ENCODE data around the gene CHRND. TPM values are rescaled to one million over a fixed set of nuclear protein-coding genes. Genes with fewer than 3 reads are reported as not detected.

CHRND gene
- total and polyA plus RNA-seq, 2 of the 4 experiments (the other 2 are of a cell fraction) = not detected

DNA sequence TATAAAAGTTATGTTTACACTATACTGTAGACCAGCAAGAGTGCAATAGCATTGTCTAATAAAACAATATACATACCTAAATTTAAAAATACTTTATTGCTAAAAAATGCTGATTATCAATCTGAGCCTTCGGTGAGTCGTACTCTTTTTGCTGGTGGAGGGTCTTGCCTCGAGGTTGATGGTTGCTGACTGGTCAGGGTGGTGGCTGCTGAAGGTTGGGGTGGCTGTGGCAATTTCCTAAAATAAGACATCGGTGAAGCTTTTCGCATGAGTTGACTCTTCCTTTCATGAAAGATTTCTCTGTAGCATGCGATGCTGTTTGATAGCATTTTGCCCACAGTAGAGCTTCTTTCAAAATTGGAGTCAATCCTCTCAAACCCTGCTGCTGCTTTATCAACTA lies 22.0 kb downstream of the CHRND start:
- Histone ChIP-seq H4K91ac (ENCODE audit: insufficient read depth, low read depth, low read length) (no peak overlapping the region), H2BK20ac (ENCODE audit: low read depth, low read length) (no peak overlapping the region), H3K27me3 (ENCODE audit: control insufficient read depth, insufficient read depth, low read length) (no peaks in the 10 kb centered on the region), H3K14ac (replicated peaks; ENCODE audit: low read depth, low read length) (no peak overlapping the region), H2AFZ (replicated peaks; ENCODE audit: low read length, poor library complexity) (no peak overlapping the region), H3K27ac (ENCODE audit: insufficient read depth, low read length) (no peak overlapping the region), H3K4ac (ENCODE audit: low read depth, low read length) (no peak overlapping the region), H2BK120ac (ENCODE audit: low read depth, low read length) (no peak overlapping the region), H4K5ac (ENCODE audit: low read depth, low read length) (no peak overlapping the region), H3K18ac (ENCODE audit: low read depth, low read length) (no peak overlapping the region), H3K36me3 (ENCODE audit: control insufficient read depth, insufficient read depth, low read length) (peaks cover 7% of the 10 kb centered on the region; the same call in 1 of the 2 replicates), H3K79me1 (ENCODE audit: low read depth in 1 of 2, low read length in 2 of 2) (peaks cover 18 to 45% of the 10 kb centered on the region in 2 experiments), H3K4me3 (ENCODE audit: insufficient read depth, low read depth, low read length) (no peak overlapping the region), H3K4me2 (ENCODE audit: low read depth, low read length) (no peak overlapping the region), H3K56ac (ENCODE audit: extremely low read depth, insufficient read depth, low read length) (no peak overlapping the region), H3K23ac (ENCODE audit: low read depth, low read length) (no peak overlapping the region), H4K20me1 (ENCODE audit: insufficient read depth, low read length) (peaks cover 12% of the 10 kb centered on the region), H4K8ac (ENCODE audit: low read depth in 2 of 2, low read length in 2 of 2) (no peak overlapping the region), H2AK9ac (replicated peaks; ENCODE audit: low read depth, low read length, poor library complexity) (no peak overlapping the region), H3K4me1 (ENCODE audit: control insufficient read depth, insufficient read depth, low read length) (no peaks in the 10 kb centered on the region), H3K9me1 (ENCODE audit: insufficient read depth, low read length) (peaks cover 17% of the 10 kb centered on the region), H3K9me3 (ENCODE audit: control insufficient read depth, insufficient read depth, low read length) (no peaks in the 10 kb centered on the region), H2AK5ac (ENCODE audit: low read depth, low read length) (no peak overlapping the region), H3K9ac (ENCODE audit: low read depth, low read length) (no peak overlapping the region), H2BK15ac (ENCODE audit: low read depth, low read length) (no peak overlapping the region), H2BK5ac (ENCODE audit: low read depth, low read length, poor library complexity, severe bottlenecking) (no peak overlapping the region)
- no peak for TF ChIP-seq CEBPB (IDR thresholded peaks at IDR 0.05; ENCODE audit: low read depth, low read length)
- TF ChIP-seq POLR2A (IDR thresholded peaks at IDR 0.05; ENCODE audit: low read depth, low read length) = no peak
- no peak for TF ChIP-seq MXI1 (IDR thresholded peaks at IDR 0.05; ENCODE audit: borderline replicate concordance, low read depth, low read length)
- TF ChIP-seq RCOR1 (IDR thresholded peaks at IDR 0.05; ENCODE audit: insufficient replicate concordance, low read length) = no peak
- TF ChIP-seq BHLHE40 (IDR thresholded peaks at IDR 0.05; ENCODE audit: low read depth, low read length) = no peak
- TF ChIP-seq, protein P1, sequence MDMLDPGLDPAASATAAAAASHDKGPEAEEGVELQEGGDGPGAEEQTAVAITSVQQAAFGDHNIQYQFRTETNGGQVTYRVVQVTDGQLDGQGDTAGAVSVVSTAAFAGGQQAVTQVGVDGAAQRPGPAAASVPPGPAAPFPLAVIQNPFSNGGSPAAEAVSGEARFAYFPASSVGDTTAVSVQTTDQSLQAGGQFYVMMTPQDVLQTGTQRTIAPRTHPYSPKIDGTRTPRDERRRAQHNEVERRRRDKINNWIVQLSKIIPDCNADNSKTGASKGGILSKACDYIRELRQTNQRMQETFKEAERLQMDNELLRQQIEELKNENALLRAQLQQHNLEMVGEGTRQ (IDR thresholded peaks at IDR 0.05; ENCODE audit: low read depth, low read length) = no peak
- TF ChIP-seq, protein P2, sequence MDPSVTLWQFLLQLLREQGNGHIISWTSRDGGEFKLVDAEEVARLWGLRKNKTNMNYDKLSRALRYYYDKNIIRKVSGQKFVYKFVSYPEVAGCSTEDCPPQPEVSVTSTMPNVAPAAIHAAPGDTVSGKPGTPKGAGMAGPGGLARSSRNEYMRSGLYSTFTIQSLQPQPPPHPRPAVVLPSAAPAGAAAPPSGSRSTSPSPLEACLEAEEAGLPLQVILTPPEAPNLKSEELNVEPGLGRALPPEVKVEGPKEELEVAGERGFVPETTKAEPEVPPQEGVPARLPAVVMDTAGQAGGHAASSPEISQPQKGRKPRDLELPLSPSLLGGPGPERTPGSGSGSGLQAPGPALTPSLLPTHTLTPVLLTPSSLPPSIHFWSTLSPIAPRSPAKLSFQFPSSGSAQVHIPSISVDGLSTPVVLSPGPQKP (IDR thresholded peaks at IDR 0.05; ENCODE audit: borderline replicate concordance, low read depth, low read length) = no peak
- no peak for TF ChIP-seq SMC3 (IDR thresholded peaks at IDR 0.05; ENCODE audit: low read depth, low read length)
- TF ChIP-seq RFX5 (IDR thresholded peaks at IDR 0.05; ENCODE audit: low read depth, low read length) = no peak
- no peak for TF ChIP-seq FOS (IDR thresholded peaks at IDR 0.05; ENCODE audit: low read depth, low read length)
- ChIA-PET POLR2A (ENCODE audit: unreplicated experiment) (no interaction called here), CTCF (no interaction called here)
- in situ Hi-C loops (cut with MboI; ENCODE audit: low sequenced_read_pairs) (no loop called here), dilution Hi-C loops (cut with HindIII; ENCODE audit: low sequenced_read_pairs, unreplicated experiment) (no loop called here), intact Hi-C loops (cut with micrococcal nuclease) (no loop called here)
- no TSS peak for BruUV-seq (replicated peaks)
- ATAC-seq (ENCODE audit: low read depth) (no peak), DNase-seq (no peak)
- WGBS, 2 experiments (ENCODE audit: extremely low coverage in 2 of 2, insufficient read length in 1 of 2) = no CpG with 5 or more reads among the region's 6 CpGs
